ENCODE results near the gene NEUROG2.
A peak's percentile ranks its signal among the peaks of the same experiment; 100 is the strongest.
"Not testable (repeated sequence)": the region's sequence is repeated elsewhere in the genome, so short reads cannot be mapped to it uniquely, and the experiment has no call there.

Gene NEUROG2

DNA sequence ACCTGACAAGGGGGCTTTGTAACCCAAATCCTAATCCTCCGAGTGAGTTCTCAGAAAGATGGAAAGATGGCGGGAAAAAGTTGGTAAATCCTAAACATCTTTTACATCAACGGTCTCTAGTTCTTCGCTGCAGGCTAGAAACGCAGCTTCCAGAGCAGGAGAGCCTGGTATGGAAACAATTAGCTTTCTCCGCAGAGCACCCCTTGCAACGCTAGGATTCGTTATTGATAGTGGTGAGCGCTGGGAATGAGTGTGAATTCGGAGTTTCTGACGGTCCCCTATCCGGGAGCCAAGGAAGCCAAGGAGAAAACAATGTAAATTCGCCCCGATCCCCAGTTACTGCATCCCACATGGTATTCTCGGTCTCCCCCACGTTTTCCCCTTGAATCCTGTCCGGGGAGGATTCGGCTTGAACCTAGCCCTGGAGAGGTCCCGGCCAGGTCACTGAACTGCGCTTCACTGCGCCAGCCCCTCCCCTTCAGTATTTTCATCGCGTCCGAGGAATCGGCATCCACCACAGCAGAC is 4.7 kb upstream of the NEUROG2 start:
- no peak for DNase-seq

GRCh38 chr4:112519689-112520597 is 4.0 kb upstream of the NEUROG2 start:
- DNase-seq = no peak

GRCh38 chr4:112518675-112519074 is 2.7 kb upstream of the NEUROG2 start:
- DNase-seq = no peak

DNA sequence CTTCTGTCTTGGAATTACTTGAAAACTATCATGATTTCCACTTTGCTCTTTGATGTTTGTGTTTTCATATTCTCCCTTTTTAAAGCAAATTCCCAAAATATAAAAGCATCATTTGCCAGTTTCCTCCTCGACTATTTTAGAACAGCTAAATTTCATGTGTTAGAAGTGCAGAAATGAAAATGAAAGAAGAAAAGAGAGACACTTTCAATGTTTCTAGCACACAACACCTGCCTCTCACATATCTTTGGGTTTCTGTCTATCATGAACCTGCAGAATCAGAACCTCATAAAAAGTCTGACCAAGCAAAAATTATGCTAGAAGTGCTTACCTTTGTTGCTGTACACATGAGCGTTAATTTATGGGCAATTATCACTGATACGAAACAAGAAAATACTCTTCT is 1.9 kb upstream of the NEUROG2 start:
- DNase-seq = no peak

DNA sequence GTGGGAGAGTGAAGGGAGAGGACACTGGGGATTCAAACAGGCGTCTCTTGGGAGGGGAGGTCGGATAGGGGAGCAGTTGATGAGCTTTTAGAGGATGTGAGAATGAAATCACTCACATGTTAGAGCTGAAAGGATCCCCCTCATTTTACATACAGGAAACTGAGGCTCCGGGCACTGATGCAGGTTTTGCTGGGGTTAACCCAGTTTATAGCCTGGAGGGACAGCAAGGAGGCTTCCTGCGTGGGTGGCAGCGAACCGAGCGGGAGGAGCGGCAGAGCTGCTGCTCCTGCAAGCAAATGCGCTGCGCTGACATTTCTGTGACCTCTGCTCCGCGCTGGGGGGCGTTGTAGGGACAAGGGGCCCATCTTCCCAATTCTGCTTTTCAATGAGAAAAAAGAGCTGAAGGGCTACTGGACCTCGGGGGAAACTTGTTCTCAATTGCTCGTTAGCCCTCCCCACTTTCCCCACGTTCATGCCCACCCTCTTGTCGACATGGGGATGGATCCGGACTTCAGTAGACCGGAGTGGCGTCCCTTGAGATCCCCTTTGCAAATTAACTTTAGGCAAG is 1.2 kb upstream of the NEUROG2 start:
- DNase-seq = no peak

DNA sequence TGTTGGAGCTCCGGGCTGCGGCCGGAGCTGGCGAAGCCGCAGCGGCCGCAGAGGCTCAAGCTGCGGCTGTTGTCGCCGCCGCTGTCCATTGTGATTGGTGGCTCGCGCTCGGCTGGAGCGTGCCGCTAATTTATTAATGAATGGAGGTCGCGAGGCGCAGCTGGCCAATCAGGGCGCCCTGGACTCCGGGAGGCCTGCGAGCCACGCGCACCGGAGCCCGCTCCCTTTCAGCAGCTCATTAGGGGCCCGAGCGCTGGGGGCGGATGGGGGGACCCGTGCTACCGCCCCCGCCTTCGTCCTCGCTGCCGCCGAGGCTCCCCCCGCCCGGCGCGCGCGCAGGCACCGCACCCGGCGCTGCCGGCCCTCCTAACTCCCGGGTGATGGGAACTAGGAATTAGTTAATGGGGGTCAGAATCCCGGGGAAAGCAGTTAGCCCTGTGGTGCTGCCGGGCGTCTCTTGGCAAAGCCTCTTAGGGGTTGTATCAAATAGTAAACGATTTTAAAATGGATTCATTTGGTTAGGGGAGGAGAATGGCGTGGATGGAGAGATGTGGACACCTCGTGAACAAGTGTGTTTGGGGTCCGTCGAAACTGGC is 589 bp upstream of the NEUROG2 start:
- no peak for DNase-seq

- peak; percentile 71 for DNase-seq
Measured at GRCh38 chr4:112515198-112516065, 548 bp downstream of the NEUROG2 start.

GRCh38 chr4:112514647-112515197 is 1.3 kb downstream of the NEUROG2 start:
- DNase-seq = peak; percentile 19

GRCh38 chr4:112513971-112514646 is 1.9 kb downstream of the NEUROG2 start:
- no peak for DNase-seq

DNA sequence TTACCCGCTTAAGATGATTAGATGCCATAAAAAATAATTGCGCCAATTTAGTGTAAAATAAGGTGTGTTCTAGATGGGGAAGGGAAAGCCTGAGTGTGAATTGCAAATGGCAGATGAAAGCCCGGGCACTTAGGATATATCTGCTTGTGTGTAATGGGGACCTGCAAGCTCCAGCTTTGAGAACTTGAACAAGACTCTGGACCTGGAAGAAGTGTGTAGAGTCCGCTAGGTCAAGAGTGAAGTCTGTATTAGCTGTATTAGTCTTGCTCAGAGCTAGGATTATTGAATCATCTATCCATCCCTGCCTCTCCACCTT is 4.2 kb downstream of the NEUROG2 start:
- DNase-seq = no peak

DNA sequence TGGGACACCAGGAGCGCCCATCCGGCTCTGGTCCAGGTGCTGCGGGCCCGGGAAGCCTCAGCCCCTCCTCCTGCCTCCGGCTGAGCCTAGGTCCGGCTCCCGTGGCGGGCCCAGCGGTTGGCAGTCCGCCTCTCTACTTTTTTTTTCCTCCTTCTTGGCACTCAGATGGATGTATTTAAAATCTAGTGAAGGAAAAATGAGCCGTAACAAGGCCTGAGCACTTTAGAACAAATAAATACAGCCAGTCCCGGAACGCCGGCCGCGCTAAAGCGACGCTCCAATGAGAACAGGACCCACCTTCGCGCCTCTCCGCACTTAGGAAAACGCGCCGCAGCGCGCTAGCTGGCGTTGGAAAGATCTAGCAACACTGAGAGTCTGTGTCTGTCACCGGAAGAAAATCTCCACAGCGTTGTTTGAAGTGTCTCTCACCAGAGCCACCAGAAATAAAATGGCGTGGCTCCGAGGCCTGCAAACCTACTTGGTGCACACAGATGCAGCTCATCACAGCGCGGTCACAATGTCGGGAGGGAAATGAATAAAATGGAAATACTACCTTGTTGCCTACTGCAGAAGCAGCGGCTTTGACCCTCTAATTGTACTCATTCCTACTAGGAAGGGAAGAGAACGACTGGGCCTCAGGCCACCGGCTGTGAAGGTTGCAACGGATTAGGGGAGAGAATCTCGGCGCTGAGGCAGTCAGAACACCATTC is 4.7 kb downstream of the NEUROG2 start:
- peak; percentile 21 for DNase-seq

DNA sequence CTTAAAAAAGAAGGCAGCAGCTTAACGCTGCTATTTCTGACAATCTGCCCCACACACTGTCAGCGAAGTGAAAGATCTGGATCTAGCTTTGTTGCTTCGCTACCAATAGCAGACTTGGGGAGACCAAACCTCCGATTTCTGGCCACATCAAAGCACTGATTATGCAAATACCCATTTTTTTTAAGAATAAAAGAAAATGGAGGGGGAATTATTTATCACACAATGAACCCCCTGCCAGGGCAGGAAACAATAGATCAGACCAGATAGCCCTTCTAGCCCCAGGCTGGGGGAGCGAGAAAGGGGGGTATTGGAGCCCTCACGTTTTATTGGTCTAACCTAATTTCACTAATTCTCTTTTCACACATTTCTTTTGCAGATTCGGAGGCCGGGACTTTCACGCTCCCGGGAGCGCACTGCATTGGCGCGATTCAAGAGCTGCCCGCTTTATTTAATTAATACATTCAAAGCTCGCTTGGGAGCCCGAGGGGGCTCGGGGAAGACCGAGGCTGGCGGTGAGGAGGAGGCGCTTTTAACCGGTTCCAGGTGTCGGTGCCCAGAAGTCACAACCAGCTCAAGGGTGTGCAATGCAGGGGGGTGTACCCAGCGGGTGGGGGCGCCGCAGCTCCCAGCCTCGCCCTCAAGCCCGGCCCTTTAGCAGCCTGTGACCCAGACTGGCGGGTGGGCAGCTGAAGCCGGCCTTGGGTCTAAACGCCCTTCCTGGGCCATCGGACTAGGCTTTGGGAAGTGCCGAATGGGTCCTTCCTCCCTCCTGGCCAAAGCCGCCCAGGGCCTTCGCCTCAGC is 5.5 kb downstream of the NEUROG2 start:
- peak; percentile 20 for DNase-seq

GRCh38 chr4:112509243-112510141 is 6.5 kb downstream of the NEUROG2 start:
- DNase-seq = peak; percentile 30

- no peak for DNase-seq
Measured at GRCh38 chr4:112508356-112508755, 7.6 kb downstream of the NEUROG2 start.

DNA sequence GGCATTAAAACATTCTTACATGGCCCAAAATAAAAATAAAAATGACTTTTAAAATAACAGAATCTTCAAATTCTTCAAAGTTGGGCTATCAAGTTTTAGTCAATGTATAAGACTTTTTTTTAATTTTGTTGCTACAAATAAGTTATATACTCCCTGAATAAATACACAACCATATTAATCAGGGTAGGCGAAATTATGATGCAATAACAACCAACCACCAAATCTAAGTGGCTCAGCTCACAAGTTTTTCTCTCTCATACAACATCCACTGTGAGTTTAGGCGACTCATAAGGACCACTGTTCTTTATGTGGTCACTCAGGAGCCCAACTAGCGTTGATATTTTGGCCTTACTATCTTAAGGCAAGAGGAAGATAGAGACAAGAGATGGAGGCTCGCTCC is 11.2 kb downstream of the NEUROG2 start:
- no peak for DNase-seq

DNA sequence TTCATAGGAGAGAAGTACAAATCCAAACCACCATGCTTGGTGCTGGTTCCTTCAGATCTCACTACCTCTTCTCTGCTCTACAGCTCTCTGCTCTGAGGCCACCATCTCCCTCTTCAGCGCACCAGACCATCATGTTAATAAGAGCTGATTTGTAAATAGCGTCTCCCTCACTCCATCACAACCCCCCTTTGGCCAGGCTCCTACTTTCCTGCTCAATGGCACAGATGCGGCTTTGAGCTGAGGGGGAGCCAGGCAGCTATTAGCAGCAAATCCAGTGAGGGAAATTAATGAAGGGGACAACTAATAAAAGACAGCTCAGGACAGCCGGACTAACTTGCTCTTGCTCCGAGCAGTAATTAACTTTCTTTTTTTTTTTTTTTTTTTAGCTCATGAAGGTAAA is 13.1 kb downstream of the NEUROG2 start:
- no peak for DNase-seq

GRCh38 chr4:112492321-112492720 is 23.7 kb downstream of the NEUROG2 start:
- no peak for DNase-seq

DNA sequence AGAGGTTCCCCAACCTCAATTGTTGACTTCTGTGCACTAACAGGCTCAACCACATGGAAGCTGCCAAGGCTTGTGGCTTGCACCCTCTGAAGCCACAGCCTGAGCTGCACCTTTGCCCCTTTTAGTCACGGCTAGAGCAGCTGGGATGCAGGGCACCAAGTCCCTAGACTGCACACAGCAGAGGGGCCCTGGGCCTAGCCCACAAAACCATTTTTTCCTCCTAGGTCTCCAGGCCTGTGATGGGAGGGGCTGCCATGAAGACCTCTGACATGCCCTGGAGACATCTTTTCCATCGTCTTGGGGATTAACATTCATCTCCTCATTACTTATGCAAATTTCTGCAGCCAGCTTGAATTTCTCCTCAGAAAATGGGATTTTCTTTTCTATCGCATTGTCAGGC is 25.2 kb downstream of the NEUROG2 start:
- DNase-seq = not testable (repeated sequence)

DNA sequence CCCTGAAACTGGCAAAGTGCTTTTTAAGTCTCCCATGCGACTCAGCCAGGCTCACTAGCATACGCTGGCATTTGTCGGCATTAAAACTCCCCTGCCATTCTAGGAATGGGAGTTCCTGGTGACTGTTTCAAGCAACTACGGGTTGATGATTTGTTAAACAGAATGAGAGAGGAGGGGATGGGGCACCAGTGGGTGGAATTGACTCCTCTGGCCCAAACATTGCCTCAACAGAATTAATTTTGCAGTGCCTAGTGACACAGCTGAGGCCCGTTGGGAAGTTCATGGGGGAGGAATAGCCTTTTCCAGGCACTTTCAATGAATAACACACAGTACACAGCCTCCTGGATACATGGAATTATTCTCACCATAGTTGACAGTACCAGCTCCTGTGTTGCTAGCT is 30.1 kb downstream of the NEUROG2 start:
- no peak for DNase-seq

Measured in femur (tissue), 1 donor.